ENCODE data around the gene NPHS1.

DNA sequence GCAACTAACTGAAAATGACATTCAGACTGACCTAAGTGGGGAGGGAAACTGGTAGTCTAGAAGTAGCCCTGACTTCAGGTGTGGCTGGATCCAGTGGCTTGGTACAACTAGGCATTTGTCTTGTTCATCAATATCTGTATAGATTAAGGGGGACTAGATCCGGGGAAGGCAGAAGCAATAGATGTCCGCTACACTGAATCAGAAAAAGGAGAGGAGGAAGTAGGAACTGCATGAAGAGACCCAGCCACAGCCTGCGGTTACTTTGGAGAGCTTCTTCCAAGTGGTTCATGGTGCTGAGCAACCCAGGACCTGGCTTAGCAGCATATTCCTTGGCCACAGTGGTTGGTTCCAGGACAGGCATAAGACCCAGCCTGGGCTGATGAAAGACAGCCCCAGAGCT, 29.7 kb downstream of the NPHS1 start:
- no peak for TF ChIP-seq POLR2A (IDR thresholded peaks at IDR 0.05)
- no peak for TF ChIP-seq CTCF (IDR thresholded peaks at IDR 0.05)
- no peak for TF ChIP-seq POLR2AphosphoS5 (IDR thresholded peaks at IDR 0.05; ENCODE audit: insufficient read depth in 1 of 2, low read depth in 1 of 2)

Data from vagina (tissue), 2 donors.